Panc1 (cell line): Measurements from ENCODE around the gene SYCN.

Experiments used
- POLR2AphosphoS5 ChIP-seq: IDR thresholded peaks from 2 replicates; pipeline ENCODE4 v1.6.1; 2012; ENCODE audit warnings: mild to moderate bottlenecking, low read depth, low read length, moderate library complexity
- SIN3A ChIP-seq: IDR thresholded peaks from 2 replicates; pipeline ENCODE4 v1.6.1; 2012; ENCODE audit warnings: low read depth, mild to moderate bottlenecking, low read length, moderate library complexity, borderline replicate concordance; ENCODE audit not compliant: insufficient read depth
- TF ChIP-seq, protein P1 (sequence below): fragments of 450-650 bp; IDR thresholded peaks from 2 replicates; pipeline ENCODE4 v1.5.1; 2017; ENCODE audit warnings: mild to moderate bottlenecking
- TF ChIP-seq, protein P2 (sequence below), 2 experiments: IDR thresholded peaks; 2 replicates each; pipeline ENCODE4 v1.6.1; 2011 to 2012; ENCODE audit warnings: low read depth in 2 of 2, control low read depth in 1 of 2, low read length in 1 of 2, mild to moderate bottlenecking in 1 of 2, moderate library complexity in 1 of 2; ENCODE audit not compliant: insufficient read depth in 1 of 2

DNA sequence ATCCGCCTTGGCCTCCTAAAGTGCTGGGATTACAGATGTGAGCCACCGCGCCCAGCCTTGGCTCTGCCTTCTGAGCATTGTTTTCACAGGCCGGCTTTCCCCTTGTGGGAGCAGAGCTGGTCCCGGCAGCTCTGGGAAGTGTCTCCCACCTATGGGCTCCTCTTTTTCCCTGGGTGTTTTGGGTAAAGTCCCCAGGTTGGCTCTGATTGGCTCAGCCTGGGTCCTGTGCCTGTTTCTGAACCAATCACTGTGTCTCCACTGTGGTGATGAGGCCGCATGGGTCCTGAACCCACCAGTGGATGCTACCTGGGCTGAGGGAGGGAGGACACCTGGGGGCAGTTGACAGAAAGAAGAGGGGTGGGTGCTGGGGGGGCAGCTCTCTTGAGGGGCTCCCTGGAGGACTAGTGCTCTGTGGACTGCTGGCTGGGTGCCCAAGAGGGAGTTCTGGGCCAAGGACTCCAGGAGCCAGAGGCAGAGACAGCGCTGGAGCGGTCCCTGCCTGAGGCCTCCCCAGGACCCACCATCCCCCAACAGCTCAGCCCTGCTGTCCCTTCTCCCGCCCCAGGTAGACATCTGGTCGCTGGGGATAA lies 26.9 kb downstream of the SYCN start:
- TF ChIP-seq, protein P1, sequence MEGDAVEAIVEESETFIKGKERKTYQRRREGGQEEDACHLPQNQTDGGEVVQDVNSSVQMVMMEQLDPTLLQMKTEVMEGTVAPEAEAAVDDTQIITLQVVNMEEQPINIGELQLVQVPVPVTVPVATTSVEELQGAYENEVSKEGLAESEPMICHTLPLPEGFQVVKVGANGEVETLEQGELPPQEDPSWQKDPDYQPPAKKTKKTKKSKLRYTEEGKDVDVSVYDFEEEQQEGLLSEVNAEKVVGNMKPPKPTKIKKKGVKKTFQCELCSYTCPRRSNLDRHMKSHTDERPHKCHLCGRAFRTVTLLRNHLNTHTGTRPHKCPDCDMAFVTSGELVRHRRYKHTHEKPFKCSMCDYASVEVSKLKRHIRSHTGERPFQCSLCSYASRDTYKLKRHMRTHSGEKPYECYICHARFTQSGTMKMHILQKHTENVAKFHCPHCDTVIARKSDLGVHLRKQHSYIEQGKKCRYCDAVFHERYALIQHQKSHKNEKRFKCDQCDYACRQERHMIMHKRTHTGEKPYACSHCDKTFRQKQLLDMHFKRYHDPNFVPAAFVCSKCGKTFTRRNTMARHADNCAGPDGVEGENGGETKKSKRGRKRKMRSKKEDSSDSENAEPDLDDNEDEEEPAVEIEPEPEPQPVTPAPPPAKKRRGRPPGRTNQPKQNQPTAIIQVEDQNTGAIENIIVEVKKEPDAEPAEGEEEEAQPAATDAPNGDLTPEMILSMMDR, result no peak
- no peak for TF ChIP-seq POLR2AphosphoS5
- TF ChIP-seq, protein P2, sequence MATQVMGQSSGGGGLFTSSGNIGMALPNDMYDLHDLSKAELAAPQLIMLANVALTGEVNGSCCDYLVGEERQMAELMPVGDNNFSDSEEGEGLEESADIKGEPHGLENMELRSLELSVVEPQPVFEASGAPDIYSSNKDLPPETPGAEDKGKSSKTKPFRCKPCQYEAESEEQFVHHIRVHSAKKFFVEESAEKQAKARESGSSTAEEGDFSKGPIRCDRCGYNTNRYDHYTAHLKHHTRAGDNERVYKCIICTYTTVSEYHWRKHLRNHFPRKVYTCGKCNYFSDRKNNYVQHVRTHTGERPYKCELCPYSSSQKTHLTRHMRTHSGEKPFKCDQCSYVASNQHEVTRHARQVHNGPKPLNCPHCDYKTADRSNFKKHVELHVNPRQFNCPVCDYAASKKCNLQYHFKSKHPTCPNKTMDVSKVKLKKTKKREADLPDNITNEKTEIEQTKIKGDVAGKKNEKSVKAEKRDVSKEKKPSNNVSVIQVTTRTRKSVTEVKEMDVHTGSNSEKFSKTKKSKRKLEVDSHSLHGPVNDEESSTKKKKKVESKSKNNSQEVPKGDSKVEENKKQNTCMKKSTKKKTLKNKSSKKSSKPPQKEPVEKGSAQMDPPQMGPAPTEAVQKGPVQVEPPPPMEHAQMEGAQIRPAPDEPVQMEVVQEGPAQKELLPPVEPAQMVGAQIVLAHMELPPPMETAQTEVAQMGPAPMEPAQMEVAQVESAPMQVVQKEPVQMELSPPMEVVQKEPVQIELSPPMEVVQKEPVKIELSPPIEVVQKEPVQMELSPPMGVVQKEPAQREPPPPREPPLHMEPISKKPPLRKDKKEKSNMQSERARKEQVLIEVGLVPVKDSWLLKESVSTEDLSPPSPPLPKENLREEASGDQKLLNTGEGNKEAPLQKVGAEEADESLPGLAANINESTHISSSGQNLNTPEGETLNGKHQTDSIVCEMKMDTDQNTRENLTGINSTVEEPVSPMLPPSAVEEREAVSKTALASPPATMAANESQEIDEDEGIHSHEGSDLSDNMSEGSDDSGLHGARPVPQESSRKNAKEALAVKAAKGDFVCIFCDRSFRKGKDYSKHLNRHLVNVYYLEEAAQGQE (IDR thresholded peaks at IDR 0.05; ENCODE audit: insufficient read depth in 1 of 2, low read depth in 2 of 2, low read length in 1 of 2), result no peak
- TF ChIP-seq SIN3A, result no peak
